Dermis blood vessel endothelial cell (primary cell): Measurements from ENCODE around the gene C1QTNF3. TPM values are rescaled to one million over a fixed set of nuclear protein-coding genes. Genes with fewer than 3 reads are reported as not detected.
"Not testable (repeated sequence)": the region's sequence is repeated elsewhere in the genome, so short reads cannot be mapped to it uniquely, and the experiment has no call there.

ENCODE experiments used
- DNase-seq: peaks from one replicate; pipeline ENCODE4 v3.0.0; 2010
- total RNA-seq: library from RNA; depleted of rRNA; stranded (reverse); fragments of >200 nt; gene quantifications from 2 replicates; pipeline ENCODE4 v1.2.3, GENCODE V29; 2014

The C1QTNF3 gene
- total RNA-seq, 1 donor from 2014 or later: under 0.01 TPM

- DNase-seq: no peak
These were observed 21.7 kb downstream of the C1QTNF3 start for GRCh38 chr5:34021334-34021733.

- DNase-seq: no peak
These were observed 22.3 kb downstream of the C1QTNF3 start for GRCh38 chr5:34020726-34021125.

GRCh38 chr5:34017254-34017653, 25.8 kb downstream of the C1QTNF3 start:
- DNase-seq: no peak

GRCh38 chr5:34016750-34017149, 26.3 kb downstream of the C1QTNF3 start:
- DNase-seq: no peak

GRCh38 chr5:34016222-34016621, 26.8 kb downstream of the C1QTNF3 start:
- DNase-seq: no peak

GRCh38 chr5:34015120-34015822, 27.7 kb downstream of the C1QTNF3 start:
- no peak for DNase-seq

GRCh38 chr5:34014626-34015025, 28.4 kb downstream of the C1QTNF3 start:
- DNase-seq: no peak

- DNase-seq: no peak
These were observed 29.5 kb downstream of the C1QTNF3 start for GRCh38 chr5:34013547-34013946.

GRCh38 chr5:34012791-34013190, 30.2 kb downstream of the C1QTNF3 start:
- DNase-seq: peak; percentile 6

GRCh38 chr5:34011536-34011935, 31.5 kb downstream of the C1QTNF3 start:
- no peak for DNase-seq

- DNase-seq: not testable (repeated sequence)
These were observed 32.9 kb downstream of the C1QTNF3 start for GRCh38 chr5:34010146-34010545.

- DNase-seq: no peak
These were observed 33.4 kb downstream of the C1QTNF3 start for GRCh38 chr5:34009610-34010009.

GRCh38 chr5:34008802-34009201, 34.2 kb downstream of the C1QTNF3 start:
- no peak for DNase-seq

- peak; percentile 93 for DNase-seq
These were observed 35.1 kb downstream of the C1QTNF3 start, which contains the start of gene AMACR for GRCh38 chr5:34007621-34008600. Gene AMACR (minus strand): TSS chr5:34008050. CDS start chr5:34008019, 31 bp downstream.

GRCh38 chr5:34007201-34007620, 35.8 kb downstream of the C1QTNF3 start:
- peak; percentile 27 for DNase-seq

GRCh38 chr5:34005681-34006080, 37.3 kb downstream of the C1QTNF3 start:
- no peak for DNase-seq

GRCh38 chr5:34005211-34005610, 37.8 kb downstream of the C1QTNF3 start:
- DNase-seq: no peak

- no peak for DNase-seq
These were observed 39.1 kb downstream of the C1QTNF3 start for GRCh38 chr5:34003941-34004340.

- no peak for DNase-seq
These were observed 40.2 kb downstream of the C1QTNF3 start for GRCh38 chr5:34002629-34003328.

- DNase-seq: no peak
These were observed 41.7 kb downstream of the C1QTNF3 start for GRCh38 chr5:34001241-34001841.

GRCh38 chr5:33999978-34000377, 43.0 kb downstream of the C1QTNF3 start:
- DNase-seq: no peak

GRCh38 chr5:33997331-33997983, 45.6 kb downstream of the C1QTNF3 start:
- DNase-seq: peak; percentile 83
